ENCODE results near the gene CCDC187.

CCDC187 gene

GRCh38 chr9:136209786-136210185, 94.1 kb downstream of the CCDC187 start:
- no peak for TF ChIP-seq GATA3 (IDR thresholded peaks at IDR 0.05; ENCODE audit: low read depth, low read length)
- no peak for TF ChIP-seq GATA2 (IDR thresholded peaks at IDR 0.05; ENCODE audit: low read depth, low read length)

GRCh38 chr9:136209232-136209631, 94.7 kb downstream of the CCDC187 start:
- TF ChIP-seq GATA3 (IDR thresholded peaks at IDR 0.05; ENCODE audit: low read depth, low read length), result no peak

GRCh38 chr9:136208675-136209074, 95.2 kb downstream of the CCDC187 start:
- TF ChIP-seq GATA2 (IDR thresholded peaks at IDR 0.05; ENCODE audit: low read depth, low read length) (no peak), GATA3 (IDR thresholded peaks at IDR 0.05; ENCODE audit: low read depth, low read length) (no peak)

- TF ChIP-seq GATA2 (IDR thresholded peaks at IDR 0.05; ENCODE audit: low read depth, low read length) (no peak), GATA3 (IDR thresholded peaks at IDR 0.05; ENCODE audit: low read depth, low read length) (no peak)
Measured at GRCh38 chr9:136207616-136208015, 96.3 kb downstream of the CCDC187 start.

DNA sequence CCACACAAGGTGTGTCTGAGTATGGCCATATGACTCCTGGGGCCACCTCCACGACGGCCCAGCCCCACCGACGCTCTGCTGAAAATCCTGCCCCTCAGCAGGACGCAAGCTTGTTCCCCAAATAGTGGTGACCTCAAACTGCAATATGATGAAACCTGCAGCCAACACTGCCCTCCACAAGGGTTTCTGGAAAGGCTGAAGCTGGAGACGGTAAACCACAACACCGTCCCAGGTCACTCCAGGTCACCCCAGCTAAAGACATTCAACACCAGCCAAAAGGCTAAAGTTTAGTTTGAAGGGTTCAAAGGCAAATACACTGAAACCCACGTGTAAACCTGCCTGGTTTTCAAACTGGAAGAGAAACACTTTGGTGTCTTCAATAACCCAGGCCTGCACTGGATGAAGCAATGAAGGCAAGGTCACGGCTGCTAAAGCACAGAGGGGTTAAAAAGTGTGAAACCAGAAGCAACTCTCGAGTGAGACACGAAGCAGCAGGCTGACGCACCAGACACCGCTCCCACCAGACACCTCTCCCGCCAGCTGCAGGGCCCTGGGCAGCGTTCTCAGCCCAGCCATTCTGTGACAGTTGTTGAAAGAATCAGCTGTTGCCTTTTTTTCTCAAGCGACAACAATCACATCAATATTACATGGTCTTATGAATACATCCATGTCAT, 97.2 kb downstream of the CCDC187 start:
- TF ChIP-seq GATA3 (IDR thresholded peaks at IDR 0.05; ENCODE audit: low read depth, low read length) (no peak), GATA2 (IDR thresholded peaks at IDR 0.05; ENCODE audit: low read depth, low read length) (no peak)

DNA sequence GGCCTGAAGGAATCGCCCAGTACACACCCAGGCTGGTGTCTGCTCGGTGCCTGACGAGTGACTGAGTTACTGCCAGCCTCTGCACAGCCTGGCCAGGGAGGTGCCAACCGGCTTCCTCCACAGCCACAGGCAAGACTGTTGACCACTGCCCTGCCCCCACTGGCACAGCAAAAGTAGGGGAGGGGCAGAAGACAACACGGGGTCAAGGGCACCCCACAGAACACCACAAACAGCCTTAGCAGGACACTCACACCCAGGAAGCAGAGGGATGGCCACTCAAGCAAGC, 98.2 kb downstream of the CCDC187 start:
- TF ChIP-seq GATA3 (IDR thresholded peaks at IDR 0.05; ENCODE audit: low read depth, low read length), result no peak
- no peak for TF ChIP-seq GATA2 (IDR thresholded peaks at IDR 0.05; ENCODE audit: low read depth, low read length)

DNA sequence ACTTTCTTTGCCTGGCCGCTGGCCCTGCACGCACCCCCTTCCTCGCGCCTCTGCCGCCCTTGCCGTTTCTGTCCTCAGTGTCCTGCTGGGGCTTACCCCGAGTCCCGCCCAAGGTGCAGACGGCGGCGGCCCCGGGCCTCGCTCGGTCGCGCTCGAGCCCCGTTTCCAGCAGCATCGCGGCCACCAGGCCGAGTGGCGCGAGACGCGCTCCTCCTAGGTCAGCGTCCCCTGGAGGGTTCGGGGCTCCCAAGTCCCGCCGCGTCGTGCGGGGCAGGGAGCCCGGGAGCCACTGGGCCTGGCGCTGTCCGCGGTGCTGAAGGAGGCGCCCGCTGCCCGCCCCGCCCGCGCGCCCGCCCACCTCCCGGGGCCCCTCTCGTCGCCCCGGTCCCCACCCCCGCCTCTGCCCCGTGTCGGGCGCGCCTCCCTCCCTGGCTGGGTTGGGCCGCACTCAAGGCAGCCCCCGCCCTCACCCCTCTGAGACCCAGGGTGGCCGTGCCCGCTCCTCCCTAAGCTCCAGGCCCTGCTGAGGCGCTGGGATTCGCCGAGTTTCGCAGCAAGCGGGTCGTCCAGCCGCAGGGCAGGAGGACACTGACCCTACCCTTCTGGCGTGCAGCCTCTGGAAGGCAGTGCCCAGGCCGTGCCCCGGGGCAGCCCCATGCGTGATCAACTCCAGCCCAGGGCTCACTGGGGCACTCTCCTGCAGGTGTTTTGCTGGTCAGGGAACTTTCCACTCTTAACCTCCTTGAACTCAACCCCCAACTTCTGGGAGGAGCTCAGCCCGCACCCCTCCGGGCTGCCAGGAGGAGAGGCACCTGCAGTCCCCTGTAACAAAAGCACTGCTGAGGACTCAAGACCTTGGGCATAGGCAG, 98.8 kb downstream of the CCDC187 start, which contains the start of gene LHX3:
LHX3 (minus strand) TSS at position 291 of the 869 bp plus-strand sequence; CDS start at position 175, 116 bp downstream.
- TF ChIP-seq GATA3 (IDR thresholded peaks at IDR 0.05; ENCODE audit: low read depth, low read length), result no peak
- TF ChIP-seq GATA2 (IDR thresholded peaks at IDR 0.05; ENCODE audit: low read depth, low read length), result no peak

- TF ChIP-seq GATA3 (IDR thresholded peaks at IDR 0.05; ENCODE audit: low read depth, low read length), result no peak
- no peak for TF ChIP-seq GATA2 (IDR thresholded peaks at IDR 0.05; ENCODE audit: low read depth, low read length)
Measured at GRCh38 chr9:136204145-136204805, 99.6 kb downstream of the CCDC187 start.

DNA sequence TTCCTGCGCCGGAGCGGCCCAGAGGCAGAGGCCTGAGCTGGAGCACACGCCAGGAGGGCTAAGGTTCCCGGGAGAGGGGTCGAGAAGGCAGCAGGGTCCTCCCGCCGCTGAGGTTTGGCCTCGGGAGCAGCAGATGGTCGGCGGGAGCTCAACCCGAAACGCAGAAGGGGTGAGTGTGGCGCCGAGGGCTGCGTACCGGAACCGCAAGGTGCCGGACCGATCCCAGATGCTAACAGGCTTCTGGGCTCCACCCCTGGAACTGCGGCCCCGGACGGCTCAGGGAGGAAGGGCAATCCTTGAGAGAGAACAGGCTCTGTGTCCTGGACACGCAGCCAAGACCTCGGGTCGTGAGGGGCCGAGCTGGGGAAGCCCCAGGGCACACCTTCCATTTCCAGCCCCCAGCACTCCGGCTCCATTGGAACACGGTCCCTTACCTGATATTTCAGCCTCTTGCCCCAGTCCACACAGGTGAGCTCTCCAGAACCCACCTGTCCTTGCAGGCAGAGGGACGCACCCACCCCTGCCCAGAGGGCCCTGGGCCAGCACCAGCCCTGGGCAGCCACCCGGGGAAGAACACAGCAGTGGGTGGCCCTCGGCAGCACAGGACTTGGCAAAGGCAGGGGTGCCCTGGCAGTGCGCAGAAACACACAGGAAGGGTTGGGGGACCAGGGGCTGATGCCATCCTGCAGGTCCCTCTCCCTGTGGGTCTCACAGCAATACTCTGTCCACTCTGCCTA, 100.3 kb downstream of the CCDC187 start:
- TF ChIP-seq GATA3 (IDR thresholded peaks at IDR 0.05; ENCODE audit: low read depth, low read length) (no peak), GATA2 (IDR thresholded peaks at IDR 0.05; ENCODE audit: low read depth, low read length) (no peak)

GRCh38 chr9:136202454-136203407, 101.2 kb downstream of the CCDC187 start:
- TF ChIP-seq GATA3 (IDR thresholded peaks at IDR 0.05; ENCODE audit: low read depth, low read length) (no peak), GATA2 (IDR thresholded peaks at IDR 0.05; ENCODE audit: low read depth, low read length) (no peak)

GRCh38 chr9:136201609-136202453, 102.1 kb downstream of the CCDC187 start:
- TF ChIP-seq GATA2 (IDR thresholded peaks at IDR 0.05; ENCODE audit: low read depth, low read length), result no peak
- no peak for TF ChIP-seq GATA3 (IDR thresholded peaks at IDR 0.05; ENCODE audit: low read depth, low read length)

DNA sequence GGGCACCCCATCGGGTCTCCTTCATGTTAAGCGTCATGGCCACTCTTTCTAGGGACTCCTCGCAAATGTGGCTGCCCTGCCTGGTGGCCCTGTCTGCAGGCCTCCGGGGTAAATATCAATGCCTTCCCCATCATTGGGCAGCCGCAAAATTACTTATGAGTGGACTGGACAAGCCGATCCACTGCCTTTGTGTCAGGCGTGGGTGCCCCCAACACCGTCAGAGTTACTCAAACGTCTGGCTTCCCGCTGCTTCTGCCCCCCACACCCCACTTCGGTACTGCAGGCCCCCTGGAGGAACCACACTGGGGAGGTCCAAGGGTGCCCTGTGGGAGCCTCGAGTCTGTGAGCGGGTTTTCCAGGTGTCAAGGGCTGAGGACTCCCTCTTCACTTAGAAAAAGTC, 102.7 kb downstream of the CCDC187 start:
- TF ChIP-seq GATA2 (IDR thresholded peaks at IDR 0.05; ENCODE audit: low read depth, low read length), result no peak
- no peak for TF ChIP-seq GATA3 (IDR thresholded peaks at IDR 0.05; ENCODE audit: low read depth, low read length)
